ENCODE measurements around the gene LUC7L.

DNA sequence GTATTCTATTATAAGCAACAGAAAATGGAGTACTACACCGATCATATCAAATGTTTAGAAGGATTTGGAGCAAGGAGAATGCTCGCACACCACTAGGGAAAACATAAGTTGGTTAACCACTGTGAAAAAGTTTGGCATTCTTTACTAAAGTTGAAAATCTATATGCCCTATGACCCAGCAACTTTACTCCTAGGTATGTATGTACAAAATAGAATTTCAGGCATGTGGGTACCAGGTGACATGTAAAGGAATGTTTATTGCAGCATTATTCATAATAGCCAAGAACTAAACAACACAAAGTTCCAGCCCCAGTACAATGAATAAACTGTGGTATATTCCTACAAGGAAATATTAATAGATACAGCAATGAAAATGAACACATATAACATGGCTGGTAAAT lies 82.6 kb downstream of the LUC7L start:
- no peak for TF ChIP-seq POLR2A (IDR thresholded peaks at IDR 0.05)
- TF ChIP-seq, protein P1, sequence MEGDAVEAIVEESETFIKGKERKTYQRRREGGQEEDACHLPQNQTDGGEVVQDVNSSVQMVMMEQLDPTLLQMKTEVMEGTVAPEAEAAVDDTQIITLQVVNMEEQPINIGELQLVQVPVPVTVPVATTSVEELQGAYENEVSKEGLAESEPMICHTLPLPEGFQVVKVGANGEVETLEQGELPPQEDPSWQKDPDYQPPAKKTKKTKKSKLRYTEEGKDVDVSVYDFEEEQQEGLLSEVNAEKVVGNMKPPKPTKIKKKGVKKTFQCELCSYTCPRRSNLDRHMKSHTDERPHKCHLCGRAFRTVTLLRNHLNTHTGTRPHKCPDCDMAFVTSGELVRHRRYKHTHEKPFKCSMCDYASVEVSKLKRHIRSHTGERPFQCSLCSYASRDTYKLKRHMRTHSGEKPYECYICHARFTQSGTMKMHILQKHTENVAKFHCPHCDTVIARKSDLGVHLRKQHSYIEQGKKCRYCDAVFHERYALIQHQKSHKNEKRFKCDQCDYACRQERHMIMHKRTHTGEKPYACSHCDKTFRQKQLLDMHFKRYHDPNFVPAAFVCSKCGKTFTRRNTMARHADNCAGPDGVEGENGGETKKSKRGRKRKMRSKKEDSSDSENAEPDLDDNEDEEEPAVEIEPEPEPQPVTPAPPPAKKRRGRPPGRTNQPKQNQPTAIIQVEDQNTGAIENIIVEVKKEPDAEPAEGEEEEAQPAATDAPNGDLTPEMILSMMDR (IDR thresholded peaks at IDR 0.05), result no peak

All from lower leg skin (tissue), 3 donors.